Right ventricle myocardium superior (tissue), 1 donor: ENCODE measurements around the gene BEX3. TPM values are rescaled to one million over a fixed set of nuclear protein-coding genes. Genes with fewer than 3 reads are reported as not detected.

Experiments used
- ATAC-seq: fragments of 200-7000 bp; cut with Tn5 transposase; one replicate; pipeline ENCODE4 v1.9.1; 2020; ENCODE audit warnings: mild to moderate bottlenecking; ENCODE audit not compliant: poor library complexity
- DNase-seq: peaks from one replicate; pipeline ENCODE4 v3.0.0-alpha.2; 2020
- intact Hi-C: fragments of 100-400 bp; cut with DNase I; formaldehyde crosslinking; loops from one replicate; pipeline ENCODE4 v1.11.2; 2022
- total RNA-seq: library from RNA; stranded (reverse); fragmentation: NEBNext Ultra II Directional; extraction: Animal tissue kit (Norgen Biotek cat#: 25700); gene quantifications from one replicate; pipeline ENCODE4 v1.2.1, GENCODE V29; 2021
- donor health status: DM: no; HTN: yes; CAD: no; lungs with severe emphysema.

Gene BEX3
- total RNA-seq, 1 donor from 2014 or later, result 164 TPM

GRCh38 chrX:103413705-103414387 lies 37.5 kb downstream of the BEX3 start:
- DNase-seq (no peak), ATAC-seq (no peak)
- intact Hi-C loops, result no loop called here

GRCh38 chrX:103414561-103414960 lies 38.2 kb downstream of the BEX3 start:
- intact Hi-C loops, result no loop called here
- DNase-seq, result no peak
- no peak for ATAC-seq

- no peak for ATAC-seq
- DNase-seq, result no peak
- intact Hi-C loops, result no loop called here
These were observed 38.7 kb downstream of the BEX3 start for GRCh38 chrX:103415068-103415467.

GRCh38 chrX:103415528-103415927 lies 39.2 kb downstream of the BEX3 start:
- ATAC-seq (no peak), DNase-seq (no peak)
- intact Hi-C loops, result no loop called here

GRCh38 chrX:103417370-103417769 lies 41.0 kb downstream of the BEX3 start:
- intact Hi-C loops, result no loop called here
- no peak for ATAC-seq
- no peak for DNase-seq

GRCh38 chrX:103417933-103418332 lies 41.6 kb downstream of the BEX3 start:
- no peak for DNase-seq
- intact Hi-C loops, result no loop called here
- ATAC-seq, result no peak

- intact Hi-C loops, result no loop called here
- ATAC-seq (no peak), DNase-seq (no peak)
These were observed 42.5 kb downstream of the BEX3 start for GRCh38 chrX:103418811-103419340.

- DNase-seq (no peak), ATAC-seq (no peak)
- intact Hi-C loops, result no loop called here
These were observed 47.8 kb downstream of the BEX3 start for GRCh38 chrX:103423955-103424638.

Other genes starting within 250 kb of the BEX3 start
- gene BEX4, start 161.4 kb upstream of the BEX3 start, total RNA-seq, result 30.5 TPM
- gene TCEAL8, start 121.4 kb upstream of the BEX3 start, total RNA-seq, result 34.2 TPM
- gene TCEAL5, start 99.8 kb upstream of the BEX3 start, total RNA-seq, result 0.32 TPM
- gene BEX2, start 65.5 kb upstream of the BEX3 start, total RNA-seq, result 0.75 TPM
- gene TCEAL7, start 46.3 kb upstream of the BEX3 start, total RNA-seq, result 1.7 TPM
- 16.2 TPM for gene TCEAL9, start 20.0 kb upstream of the BEX3 start, total RNA-seq
- gene RAB40A, start 143.0 kb downstream of the BEX3 start, total RNA-seq, result not detected
- 57.3 TPM for gene TCEAL4, start 209.0 kb downstream of the BEX3 start, total RNA-seq
- 14.8 TPM for gene TCEAL3, start 231.4 kb downstream of the BEX3 start, total RNA-seq